ENCODE data around the gene SPSB3. TPM values are rescaled to one million over a fixed set of nuclear protein-coding genes. Genes with fewer than 3 reads are reported as not detected.

SPSB3 gene
- total and polyA plus RNA-seq, 7 donors = 34.4 to 98.4 (median 61.4) TPM

GRCh38 chr16:1727651-1728624 is 54.4 kb downstream of the SPSB3 start:
- TF ChIP-seq CTCF (IDR thresholded peaks at IDR 0.05) (no peak), EP300 (IDR thresholded peaks at IDR 0.05) (no peak), POLR2A (IDR thresholded peaks at IDR 0.05) (no peak), POLR2AphosphoS5 (IDR thresholded peaks at IDR 0.05) (no peak)
- Histone ChIP-seq H3K36me3 (peaks cover 15 to 73% (median 43%) of the 10 kb centered on the region in 4 donors), H3K4me1 (peaks cover 0 to 14% (median 10%) of the 10 kb centered on the region in 4 donors)

More at GRCh38 chr16:1727651-1728624, 54.4 kb downstream of the SPSB3 start:
- no peaks in the 10 kb centered on the region for H3K9me3 ChIP-seq
- no peak overlapping the region for H3K27ac ChIP-seq
- no peaks in the 10 kb centered on the region for H3K27me3 ChIP-seq
- WGBS, 2 donors = 94% methylated on average over 37 of the region's 37 CpGs
- H3K4me3 ChIP-seq = no peak overlapping the region
- intact Hi-C loops (cut with DNase I) = no loop called here
- DNase-seq = no peak

Small RNA genes lying within 50 kb of the gene (small RNA-seq; reads per million reads assigned to genes)
- gene MIR3177 = 0 to 0.24 (median 0.22) reads per million in 3 donors

Other genes starting within 250 kb of the SPSB3 start
- gene TMEM204, start 248.9 kb downstream of the SPSB3 start, total RNA-seq = 10 to 100 TPM; 38.0 to 46.0 (median 42.3) TPM
- 10 to 100 TPM in 2 of 3 donors, 1 to 10 TPM in 1; 2.5 to 16.2 (median 15.7) TPM for gene TMEM204, start 248.9 kb downstream of the SPSB3 start, polyA plus RNA-seq
- gene IFT140, start 170.5 kb downstream of the SPSB3 start, total RNA-seq = 10 to 100 TPM in 3 of 4 donors, 1 to 10 TPM in 1; 9.2 to 36.8 (median 16.8) TPM
- 10 to 100 TPM in 1 of 3 donors, 1 to 10 TPM in 2; 3.7 to 10.2 (median 4.8) TPM for gene IFT140, start 170.5 kb downstream of the SPSB3 start, polyA plus RNA-seq
- 10 to 100 TPM in 1 of 4 donors, 1 to 10 TPM in 3; 6.4 to 24.6 (median 8.0) TPM for gene CRAMP1, start 170.2 kb downstream of the SPSB3 start, total RNA-seq
- 10 to 100 TPM in 1 of 3 donors, 1 to 10 TPM in 2; 2.4 to 13.5 (median 2.5) TPM for gene CRAMP1, start 170.2 kb downstream of the SPSB3 start, polyA plus RNA-seq
- gene JPT2, start 104.3 kb downstream of the SPSB3 start, total RNA-seq = 10 to 100 TPM; 12.4 to 18.1 (median 17.3) TPM
- gene JPT2, start 104.3 kb downstream of the SPSB3 start, polyA plus RNA-seq = 10 to 100 TPM; 25.2 to 53.7 (median 33.8) TPM
- 10 to 100 TPM; 22.1 to 80.9 (median 30.8) TPM for gene MAPK8IP3, start 76.4 kb downstream of the SPSB3 start, total RNA-seq
- gene MAPK8IP3, start 76.4 kb downstream of the SPSB3 start, polyA plus RNA-seq = 10 to 100 TPM in 1 of 3 donors, 1 to 10 TPM in 2; 3.6 to 79.1 (median 5.5) TPM
- gene NME3, start 11.0 kb downstream of the SPSB3 start, total RNA-seq = 100 to 1,000 TPM in 3 of 4 donors, 10 to 100 TPM in 1; 79.8 to 152 (median 128) TPM
- gene NME3, start 11.0 kb downstream of the SPSB3 start, polyA plus RNA-seq = 10 to 100 TPM; 32.4 to 87.8 (median 41.4) TPM
- 10 to 100 TPM in 1 of 4 donors, 1 to 10 TPM in 3; 4.3 to 10.5 (median 7.2) TPM for gene EME2, start 9.8 kb downstream of the SPSB3 start, total RNA-seq
- 10 to 100 TPM in 1 of 3 donors, 1 to 10 TPM in 2; 1.8 to 17.1 (median 2.5) TPM for gene EME2, start 9.8 kb downstream of the SPSB3 start, polyA plus RNA-seq
- 100 to 1,000 TPM in 1 of 4 donors, 10 to 100 TPM in 3; 61.5 to 104 (median 71.1) TPM for gene MRPS34, start 9.4 kb downstream of the SPSB3 start, total RNA-seq
- gene MRPS34, start 9.4 kb downstream of the SPSB3 start, polyA plus RNA-seq = 100 to 1,000 TPM; 114 to 198 (median 129) TPM
- gene NUBP2, start 389 bp upstream of the SPSB3 start, total RNA-seq = 100 to 1,000 TPM in 2 of 4 donors, 10 to 100 TPM in 2; 77.8 to 170 (median 98.1) TPM
- 10 to 100 TPM; 53.5 to 69.1 (median 56.6) TPM for gene NUBP2, start 389 bp upstream of the SPSB3 start, polyA plus RNA-seq
- 1 to 10 TPM; 1.1 to 2.2 (median 1.5) TPM for gene IGFALS, start 11.1 kb upstream of the SPSB3 start, total RNA-seq
- 1 to 10 TPM in 2 of 3 donors, under 1 TPM in 1; 0.46 to 2.0 (median 1.2) TPM for gene IGFALS, start 11.1 kb upstream of the SPSB3 start, polyA plus RNA-seq
- gene HAGH, start 44.3 kb upstream of the SPSB3 start, total RNA-seq = 100 to 1,000 TPM in 3 of 4 donors, 10 to 100 TPM in 1; 73.4 to 163 (median 140) TPM
- gene HAGH, start 44.3 kb upstream of the SPSB3 start, polyA plus RNA-seq = 10 to 100 TPM; 54.1 to 86.9 (median 68.4) TPM
- gene FAHD1, start 44.6 kb upstream of the SPSB3 start, total RNA-seq = 10 to 100 TPM; 27.7 to 35.0 (median 29.3) TPM
- 100 to 1,000 TPM in 1 of 3 donors, 10 to 100 TPM in 2; 58.9 to 137 (median 62.5) TPM for gene FAHD1, start 44.6 kb upstream of the SPSB3 start, polyA plus RNA-seq
- gene MEIOB, start 89.6 kb upstream of the SPSB3 start, total RNA-seq = not detected
- under 1 TPM in 1 of 3 donors, not detected in 2; 0.10 TPM for gene MEIOB, start 89.6 kb upstream of the SPSB3 start, polyA plus RNA-seq
- not detected for gene HS3ST6, start 135.8 kb upstream of the SPSB3 start, total RNA-seq
- 1 to 10 TPM in 1 of 3 donors, under 1 TPM in 1, not detected in 1; 0.09 to 6.0 TPM for gene HS3ST6, start 135.8 kb upstream of the SPSB3 start, polyA plus RNA-seq
- 10 to 100 TPM; 17.8 to 35.7 (median 19.0) TPM for gene MSRB1, start 160.6 kb upstream of the SPSB3 start, total RNA-seq
- gene MSRB1, start 160.6 kb upstream of the SPSB3 start, polyA plus RNA-seq = 100 to 1,000 TPM in 1 of 3 donors, 10 to 100 TPM in 2; 64.7 to 136 (median 69.1) TPM
- not detected for gene RPL3L, start 172.1 kb upstream of the SPSB3 start, total RNA-seq
- under 1 TPM in 2 of 3 donors, not detected in 1; 0.04 to 0.60 TPM for gene RPL3L, start 172.1 kb upstream of the SPSB3 start, polyA plus RNA-seq
- 100 to 1,000 TPM; 200 to 332 (median 264) TPM for gene NDUFB10, start 177.0 kb upstream of the SPSB3 start, total RNA-seq
- gene NDUFB10, start 177.0 kb upstream of the SPSB3 start, polyA plus RNA-seq = 100 to 1,000 TPM; 298 to 489 (median 369) TPM
- gene RPS2, start 182.3 kb upstream of the SPSB3 start, total RNA-seq = 1,000 to 10,000 TPM; 1,478 to 1,994 (median 1,643) TPM
- 1,000 to 10,000 TPM; 1,713 to 3,277 (median 2,927) TPM for gene RPS2, start 182.3 kb upstream of the SPSB3 start, polyA plus RNA-seq
- not detected for gene RNF151, start 184.3 kb upstream of the SPSB3 start, total RNA-seq
- under 1 TPM in 1 of 3 donors, not detected in 2; 0.10 TPM for gene RNF151, start 184.3 kb upstream of the SPSB3 start, polyA plus RNA-seq
- gene TBL3, start 189.5 kb upstream of the SPSB3 start, total RNA-seq = 10 to 100 TPM; 19.4 to 27.4 (median 26.1) TPM
- 10 to 100 TPM; 14.3 to 37.4 (median 14.4) TPM for gene TBL3, start 189.5 kb upstream of the SPSB3 start, polyA plus RNA-seq
- not detected for gene NOXO1, start 198.9 kb upstream of the SPSB3 start, total RNA-seq
- gene NOXO1, start 198.9 kb upstream of the SPSB3 start, polyA plus RNA-seq = 10 to 100 TPM; 13.8 to 47.3 (median 15.0) TPM
- 10 to 100 TPM; 17.5 to 23.8 (median 21.2) TPM for gene GFER, start 201.6 kb upstream of the SPSB3 start, total RNA-seq
- gene GFER, start 201.6 kb upstream of the SPSB3 start, polyA plus RNA-seq = 100 to 1,000 TPM in 1 of 3 donors, 10 to 100 TPM in 2; 67.3 to 125 (median 82.9) TPM
- gene SYNGR3, start 207.4 kb upstream of the SPSB3 start, total RNA-seq = 1 to 10 TPM in 3 of 4 donors, under 1 TPM in 1; 0.82 to 8.3 (median 6.3) TPM
- gene SYNGR3, start 207.4 kb upstream of the SPSB3 start, polyA plus RNA-seq = 1 to 10 TPM in 2 of 3 donors, under 1 TPM in 1; 0.60 to 4.0 (median 1.2) TPM
- 10 to 100 TPM; 12.8 to 27.2 (median 17.7) TPM for gene ZNF598, start 227.2 kb upstream of the SPSB3 start, total RNA-seq
- 10 to 100 TPM; 20.3 to 57.0 (median 21.0) TPM for gene ZNF598, start 227.2 kb upstream of the SPSB3 start, polyA plus RNA-seq
- gene NPW, start 237.2 kb upstream of the SPSB3 start, total RNA-seq = not detected
- under 1 TPM in 1 of 3 donors, not detected in 2; 0.71 TPM for gene NPW, start 237.2 kb upstream of the SPSB3 start, polyA plus RNA-seq
- gene NHERF2, start 244.3 kb upstream of the SPSB3 start, total RNA-seq = 10 to 100 TPM; 23.5 to 57.9 (median 29.5) TPM
- 100 to 1,000 TPM in 1 of 3 donors, 10 to 100 TPM in 2; 46.7 to 105 (median 65.4) TPM for gene NHERF2, start 244.3 kb upstream of the SPSB3 start, polyA plus RNA-seq